Measurements from ENCODE around the gene OR2A25. TPM values are rescaled to one million over a fixed set of nuclear protein-coding genes. Genes with fewer than 3 reads are reported as not detected.

OR2A25 gene
- total RNA-seq, 1 donor from 2014 or later, result not detected

GRCh38 chr7:144032985-144033709 lies 36.5 kb upstream of the OR2A25 start:
- intact Hi-C loops (cut with DNase I), result no loop called here
- Histone ChIP-seq H3K9me3 (no peaks in the 10 kb centered on the region), H3K27ac (no peak overlapping the region), H3K27me3 (no peaks in the 10 kb centered on the region), H3K4me3 (no peak overlapping the region), H3K36me3 (no peaks in the 10 kb centered on the region), H3K4me1 (no peaks in the 10 kb centered on the region)
- TF ChIP-seq POLR2AphosphoS5 (IDR thresholded peaks at IDR 0.05; ENCODE audit: insufficient read depth in 1 of 2, low read depth in 1 of 2), result no peak
- TF ChIP-seq POLR2A (IDR thresholded peaks at IDR 0.05), result no peak
- TF ChIP-seq CTCF (IDR thresholded peaks at IDR 0.05), result no peak
- no peak for DNase-seq (ENCODE audit: extremely low spot score in 2 of 2)

- intact Hi-C loops (cut with DNase I), result no loop called here
Measured at GRCh38 chr7:144035385-144035784, 34.2 kb upstream of the OR2A25 start.

GRCh38 chr7:144036302-144036885 lies 33.2 kb upstream of the OR2A25 start:
- Histone ChIP-seq H3K9me3 (no peaks in the 10 kb centered on the region), H3K36me3 (no peaks in the 10 kb centered on the region), H3K4me1 (no peaks in the 10 kb centered on the region), H3K4me3 (no peak overlapping the region), H3K27ac (no peak overlapping the region), H3K27me3 (no peaks in the 10 kb centered on the region)
- DNase-seq (ENCODE audit: extremely low spot score in 2 of 2), result no peak
- intact Hi-C loops (cut with DNase I), result no loop called here
- TF ChIP-seq POLR2AphosphoS5 (IDR thresholded peaks at IDR 0.05; ENCODE audit: insufficient read depth in 1 of 2, low read depth in 1 of 2) (no peak), POLR2A (IDR thresholded peaks at IDR 0.05) (no peak), CTCF (IDR thresholded peaks at IDR 0.05) (no peak)

More at GRCh38 chr7:144035385-144035784, 34.2 kb upstream of the OR2A25 start:
- H3K27ac ChIP-seq, result no peak overlapping the region
- H3K27me3 ChIP-seq, result no peaks in the 10 kb centered on the region
- no peak for TF ChIP-seq POLR2A (IDR thresholded peaks at IDR 0.05)
- no peak for TF ChIP-seq CTCF (IDR thresholded peaks at IDR 0.05)
- no peak for TF ChIP-seq POLR2AphosphoS5 (IDR thresholded peaks at IDR 0.05; ENCODE audit: insufficient read depth in 1 of 2, low read depth in 1 of 2)
- H3K4me3 ChIP-seq, result no peak overlapping the region
- H3K9me3 ChIP-seq, result no peaks in the 10 kb centered on the region
- H3K36me3 ChIP-seq, result no peaks in the 10 kb centered on the region
- H3K4me1 ChIP-seq, result no peaks in the 10 kb centered on the region
- no peak for DNase-seq (ENCODE audit: extremely low spot score in 2 of 2)

GRCh38 chr7:144037414-144038035 lies 32.1 kb upstream of the OR2A25 start:
- no peaks in the 10 kb centered on the region for H3K36me3 ChIP-seq
- H3K4me1 ChIP-seq, result no peaks in the 10 kb centered on the region
- DNase-seq (ENCODE audit: extremely low spot score in 2 of 2), result no peak
- intact Hi-C loops (cut with DNase I), result no loop called here
- TF ChIP-seq POLR2AphosphoS5 (IDR thresholded peaks at IDR 0.05; ENCODE audit: insufficient read depth in 1 of 2, low read depth in 1 of 2) (no peak), CTCF (IDR thresholded peaks at IDR 0.05) (no peak), POLR2A (IDR thresholded peaks at IDR 0.05) (no peak)
- no peak overlapping the region for H3K4me3 ChIP-seq
- H3K27ac ChIP-seq, result no peak overlapping the region
- no peaks in the 10 kb centered on the region for H3K9me3 ChIP-seq
- no peaks in the 10 kb centered on the region for H3K27me3 ChIP-seq

- TF ChIP-seq POLR2AphosphoS5 (IDR thresholded peaks at IDR 0.05; ENCODE audit: insufficient read depth in 1 of 2, low read depth in 1 of 2), result no peak
- no peak for TF ChIP-seq POLR2A (IDR thresholded peaks at IDR 0.05)
- TF ChIP-seq CTCF (IDR thresholded peaks at IDR 0.05), result no peak
- Histone ChIP-seq H3K4me1 (no peaks in the 10 kb centered on the region), H3K27me3 (no peaks in the 10 kb centered on the region), H3K4me3 (no peak overlapping the region), H3K36me3 (no peaks in the 10 kb centered on the region), H3K27ac (no peak overlapping the region), H3K9me3 (no peaks in the 10 kb centered on the region)
- intact Hi-C loops (cut with DNase I), result no loop called here
- DNase-seq (ENCODE audit: extremely low spot score in 2 of 2), result no peak
Measured at GRCh38 chr7:144038887-144039286, 30.7 kb upstream of the OR2A25 start.

Measured in vagina (tissue), 2 donors.